Kasumi-1 (cell line): ENCODE results near the gene CFC1.
"Not testable (repeated sequence)": the region's sequence is repeated elsewhere in the genome, so short reads cannot be mapped to it uniquely, and the experiment has no call there.

ENCODE experiments used
- DNase-seq, 2 experiments: peaks; one replicate each; lab custom pipeline; 2025; lab: John Stamatoyannopoulos, UW

The CFC1 gene

GRCh38 chr2:130599393-130599792 lies at the start of gene CFC1:
CFC1 (minus strand) TSS chr2:130599575; CDS start chr2:130599287, 288 bp downstream.
- DNase-seq: not testable (repeated sequence)

GRCh38 chr2:130641688-130642087 lies 42.3 kb upstream of the CFC1 start:
- not testable (repeated sequence) for DNase-seq

- DNase-seq: not testable (repeated sequence)
Observed at GRCh38 chr2:130638973-130639372, 39.6 kb upstream of the CFC1 start.

- DNase-seq: not testable (repeated sequence)
Observed at GRCh38 chr2:130628784-130629475, 29.6 kb upstream of the CFC1 start.

GRCh38 chr2:130611140-130611539 lies 11.8 kb upstream of the CFC1 start, which contains the start of gene POTEJ:
POTEJ (plus strand) TSS chr2:130611440; CDS start chr2:130611533, 93 bp downstream.
- not testable (repeated sequence) for DNase-seq

- not testable (repeated sequence) for DNase-seq
Observed at GRCh38 chr2:130610486-130610885, 11.1 kb upstream of the CFC1 start.

GRCh38 chr2:130609002-130609920 lies 9.9 kb upstream of the CFC1 start:
- DNase-seq: not testable (repeated sequence)

GRCh38 chr2:130608276-130609001 lies 9.1 kb upstream of the CFC1 start:
- DNase-seq: not testable (repeated sequence)

GRCh38 chr2:130601648-130602302 lies 2.4 kb upstream of the CFC1 start:
- DNase-seq: not testable (repeated sequence)

- not testable (repeated sequence) for DNase-seq
Observed at GRCh38 chr2:130599926-130600325, 551 bp upstream of the CFC1 start.

- not testable (repeated sequence) for DNase-seq
Observed at GRCh38 chr2:130598463-130598862, 912 bp downstream of the CFC1 start.

- DNase-seq: not testable (repeated sequence)
Observed at GRCh38 chr2:130597994-130598393, 1.4 kb downstream of the CFC1 start.

GRCh38 chr2:130596757-130597156 lies 2.6 kb downstream of the CFC1 start:
- DNase-seq: not testable (repeated sequence)

GRCh38 chr2:130594011-130594410 lies 5.4 kb downstream of the CFC1 start:
- not testable (repeated sequence) for DNase-seq

GRCh38 chr2:130592791-130593414 lies 6.5 kb downstream of the CFC1 start:
- DNase-seq: not testable (repeated sequence)

- not testable (repeated sequence) for DNase-seq
Observed at GRCh38 chr2:130590842-130591359, 8.5 kb downstream of the CFC1 start.

GRCh38 chr2:130590170-130590841 lies 9.1 kb downstream of the CFC1 start:
- DNase-seq: not testable (repeated sequence)

GRCh38 chr2:130588688-130589458 lies 10.5 kb downstream of the CFC1 start:
- DNase-seq: not testable (repeated sequence)

- DNase-seq: not testable (repeated sequence)
Observed at GRCh38 chr2:130584726-130585125, 14.6 kb downstream of the CFC1 start.
